K562 (cell line): ENCODE data around the gene ADAM20. TPM values are rescaled to one million over a fixed set of nuclear protein-coding genes. Genes with fewer than 3 reads are reported as not detected.

Experiments
- ATAC-seq: fragments of 200-7000 bp; cut with Tn5 transposase; 3 replicates; pipeline ENCODE4 v1.9.1; 2020; ENCODE audit warnings: moderate library complexity
- BruUV-seq: library from RNA; stranded (reverse); fragments of 400-500 nt; replicated peaks from 2 replicates; lab custom pipeline; 2021; lab: Mats Ljungman, UMichigan
- CTCF ChIA-PET: fragments of 300-600 bp; formaldehyde crosslinking; extraction: SDS; loops from one replicate; lab custom pipeline; 2021; ENCODE audit warnings: low intra/inter-chr PET ratio; lab: Yijun Ruan, JAX
- POLR2A ChIA-PET: fragments of 300-600, 350-650 bp; sonication (Branson Sonifier 250); formaldehyde crosslinking; extraction: SDS; loops from one replicate; lab custom pipeline; 2021; ENCODE audit warnings: antibody characterized with exemption, inconsistent platforms; lab: Yijun Ruan, JAX
- DNase-seq, 4 experiments: peaks; one replicate each; pipeline versions ENCODE4 v3.0.0 to v3.0.0-alpha.2; 2011 to 2018; ENCODE audit warnings: low spot score in 3 of 4, mixed read lengths in 3 of 4; ENCODE audit errors: extremely low read depth in 1 of 4
- FAIRE-seq: peaks from 2 replicates; lab custom pipeline; 2011; peaks lifted over from hg19 to GRCh38; lab: Jason Lieb, UNC
- H2AFZ ChIP-seq: 2 replicates; pipeline ENCODE4 v1.6.0; 2011; ENCODE audit warnings: low read depth, low read length, control low read depth, inconsistent platforms
- H3K27ac ChIP-seq: fragments of 200-600 bp; 3 replicates; pipeline ENCODE4 v1.8.0; 2011; ENCODE audit warnings: low read depth, mild to moderate bottlenecking, control low read depth, inconsistent platforms, low read length, moderate library complexity, mixed read lengths; ENCODE audit errors: extremely low read depth
- H3K27me3 ChIP-seq, 2 experiments: fragments of 300-600 bp in 1 of 2; 2 replicates in 1 of 2; 3 replicates in 1 of 2; pipeline versions ENCODE4 v1.6.0 to v1.8.0; 2011; ENCODE audit warnings: inconsistent platforms in 2 of 2, low read length in 2 of 2, mild to moderate bottlenecking in 1 of 2, mixed read lengths in 1 of 2, moderate library complexity in 1 of 2; ENCODE audit not compliant: control insufficient read depth in 2 of 2, insufficient read depth in 2 of 2
- H3K36me3 ChIP-seq: fragments of 300-600 bp; 3 replicates; pipeline ENCODE4 v1.8.0; 2011; ENCODE audit warnings: mild to moderate bottlenecking, low read length, inconsistent platforms; ENCODE audit not compliant: control insufficient read depth, insufficient read depth
- H3K4me1 ChIP-seq, 2 experiments: fragments of 200-600 bp in 1 of 2; replicated peaks in 1 of 2; 2 replicates in 1 of 2; 3 replicates in 1 of 2; pipeline versions ENCODE4 v1.5.1 to v1.8.0; 2011; ENCODE audit warnings: inconsistent platforms in 2 of 2, low read length in 2 of 2, mild to moderate bottlenecking in 1 of 2, mixed read lengths in 1 of 2, moderate library complexity in 1 of 2; ENCODE audit not compliant: control insufficient read depth in 2 of 2, insufficient read depth in 2 of 2
- H3K4me2 ChIP-seq: 2 replicates; pipeline ENCODE4 v1.6.1; 2011; ENCODE audit warnings: low read length, control low read depth, inconsistent platforms, mixed read lengths; ENCODE audit not compliant: insufficient read depth
- H3K4me3 ChIP-seq: fragments of 200-600 bp; sonication (generic), shearing (Covaris generic); 2 replicates; pipeline ENCODE4 v1.5.1; 2016; ENCODE audit warnings: control low read depth, inconsistent platforms
- H3K79me2 ChIP-seq: fragments of 200-600 bp; 3 replicates; pipeline ENCODE4 v1.8.0; 2011; ENCODE audit warnings: low read length, inconsistent platforms; ENCODE audit not compliant: control insufficient read depth, insufficient read depth
- H3K9ac ChIP-seq, 2 experiments: 2 replicates each; pipeline versions ENCODE4 v1.6.0 to v1.6.1; 2011; ENCODE audit warnings: low read depth in 2 of 2, low read length in 2 of 2, control low read depth in 1 of 2, inconsistent platforms in 1 of 2, mild to moderate bottlenecking in 1 of 2, mixed read lengths in 1 of 2; ENCODE audit not compliant: insufficient read depth in 1 of 2
- H3K9me1 ChIP-seq: one replicate; pipeline ENCODE4 v1.6.0; 2011; ENCODE audit warnings: inconsistent platforms, mild to moderate bottlenecking, low read length, moderate library complexity; ENCODE audit not compliant: control insufficient read depth, insufficient read depth
- H3K9me3 ChIP-seq: replicated peaks from 2 replicates; pipeline ENCODE4 v1.5.1; 2011; ENCODE audit warnings: low read depth, low read length, inconsistent platforms; ENCODE audit not compliant: control insufficient read depth, insufficient read depth
- H4K20me1 ChIP-seq: replicated peaks from 2 replicates; pipeline ENCODE4 v1.6.1; 2011; ENCODE audit warnings: low read length, inconsistent platforms, mixed read lengths; ENCODE audit not compliant: control insufficient read depth, insufficient read depth
- BCL6 ChIP-seq: fragments of 250-450 bp; sonication (Bioruptor Pico); IDR thresholded peaks from 2 replicates; pipeline ENCODE4 v1.4.0; 2020
- EGR1 ChIP-seq: fragments of 450-650 bp; conservative IDR thresholded peaks from 2 replicates; pipeline ENCODE4 v1.6.1; 2017; ENCODE audit warnings: mild to moderate bottlenecking
- FOXK1 ChIP-seq: sonication (generic); formaldehyde crosslinking; IDR thresholded peaks from 2 replicates; pipeline ENCODE4 v1.8.0; 2022; ENCODE audit warnings: missing genetic modification reagents, mild to moderate bottlenecking, borderline replicate concordance
- HNRNPLL ChIP-seq: fragments of 200-400 bp; formaldehyde crosslinking; IDR thresholded peaks from 2 replicates; pipeline ENCODE4 v1.6.1; 2017; ENCODE audit warnings: low read length, low read depth, mild to moderate bottlenecking; ENCODE audit not compliant: poor library complexity, severe bottlenecking
- JUNB ChIP-seq: fragments of 450-650 bp; formaldehyde crosslinking; conservative IDR thresholded peaks from 2 replicates; pipeline ENCODE4 v1.4.0; 2020; ENCODE audit warnings: mild to moderate bottlenecking
- MAZ ChIP-seq, 2 experiments: fragments of 450-650 bp in 1 of 2; sonication (generic) in 1 of 2; formaldehyde crosslinking; IDR thresholded peaks in 1 of 2; conservative IDR thresholded peaks in 1 of 2; 2 replicates each; pipeline versions ENCODE4 v1.4.0 to v1.5.0; 2020; ENCODE audit warnings: mild to moderate bottlenecking in 1 of 2, missing genetic modification reagents in 1 of 2
- MYNN ChIP-seq, 2 experiments: sonication (generic); formaldehyde crosslinking in 1 of 2; IDR thresholded peaks; 2 replicates each; pipeline versions ENCODE4 v1.5.0 to v1.6.1; 2016 to 2020; ENCODE audit warnings: antibody characterized with exemption in 1 of 2, missing genetic modification reagents in 1 of 2
- NBN ChIP-seq: fragments of 450-650 bp; IDR thresholded peaks from 2 replicates; pipeline ENCODE4 v1.6.1; 2016; ENCODE audit warnings: low read depth, mild to moderate bottlenecking
- NFE2L1 ChIP-seq: fragments of 450-650 bp; IDR thresholded peaks from 2 replicates; pipeline ENCODE4 v1.6.1; 2016; ENCODE audit warnings: missing genetic modification characterization, low read depth, mild to moderate bottlenecking, missing compliant biosample characterization, moderate library complexity, borderline replicate concordance
- RBM34 ChIP-seq: fragments of 200-400 bp; formaldehyde crosslinking; IDR thresholded peaks from 2 replicates; pipeline ENCODE4 v1.6.1; 2018; ENCODE audit warnings: low read length, borderline replicate concordance; ENCODE audit not compliant: insufficient read depth
- SMARCE1 ChIP-seq: fragments of 450-650 bp; IDR thresholded peaks from 2 replicates; pipeline ENCODE4 v1.7.1; 2016; ENCODE audit warnings: mild to moderate bottlenecking
- TAL1 ChIP-seq: fragments of 450-650 bp; IDR thresholded peaks from 2 replicates; pipeline ENCODE4 v1.6.1; 2016; ENCODE audit warnings: mild to moderate bottlenecking
- ZNF23 ChIP-seq: fragments of 250-450 bp; sonication (Bioruptor Pico); IDR thresholded peaks from 2 replicates; pipeline ENCODE4 v1.4.0; 2020; ENCODE audit warnings: mild to moderate bottlenecking
- ZNF77 ChIP-seq: fragments of 250-450 bp; sonication (Bioruptor Pico); IDR thresholded peaks from 2 replicates; pipeline ENCODE4 v1.5.0; 2020
- in situ Hi-C: fragments of 300-500 bp; cut with MboI; formaldehyde crosslinking; loops from 4 replicates; pipeline ENCODE4 v1.15.0; 2018; ENCODE audit warnings: inconsistent platforms, mixed read lengths
- intact Hi-C: fragments of 100-400 bp; cut with micrococcal nuclease; formaldehyde crosslinking; loops from 2 replicates; pipeline ENCODE4 v1.14.2; 2022
- polyA plus RNA-seq, 8 experiments: library from polyadenylated mRNA; depleted of rRNA in 4 of 8; stranded (reverse) in 5 of 8; unstranded in 3 of 8; fragments of >200 nt; fragmentation: Nextera tagmentation in 2 of 8; fragmentation: Illumina TruSeq in 1 of 8; extraction: Ambion mirVana in 2 of 8; extraction: Trizol in 1 of 8; gene quantifications; 2 replicates each; pipeline versions ENCODE4 v1.2.1 to v1.2.3, GENCODE V29; 2011 to 2014; ENCODE audit warnings: inconsistent platforms in 1 of 8, missing spikeins in 1 of 8
- total RNA-seq, 7 experiments: library from RNA; depleted of rRNA in 6 of 7; stranded (reverse); fragments of >200 nt in 6 of 7; fragmentation: Illumina TruSeq in 2 of 7; extraction: Trizol in 2 of 7; gene quantifications; 2 replicates each; pipeline versions ENCODE4 v1.2.1 to v1.2.3, GENCODE V29; 2011 to 2021; ENCODE audit warnings: low replicate concordance in 1 of 7
- TF ChIP-seq, protein P1 (sequence below): IDR thresholded peaks from 3 replicates; pipeline ENCODE4 v1.6.1; 2011; ENCODE audit warnings: borderline replicate concordance, mild to moderate bottlenecking, moderate library complexity; ENCODE audit not compliant: insufficient read length; ENCODE audit errors: extremely low read depth
- TF ChIP-seq, protein P2 (sequence below): fragments of 450-650 bp; formaldehyde crosslinking; IDR thresholded peaks from 2 replicates; pipeline ENCODE4 v1.4.0; 2022; ENCODE audit warnings: missing genetic modification characterization

ADAM20 gene
- total and polyA plus RNA-seq, 9 of the 15 experiments (the other 6 are each of a cell fraction or from before 2014, with no cell fraction given): 0.03 to 0.15 (median 0.04) TPM; not detected in 5

DNA sequence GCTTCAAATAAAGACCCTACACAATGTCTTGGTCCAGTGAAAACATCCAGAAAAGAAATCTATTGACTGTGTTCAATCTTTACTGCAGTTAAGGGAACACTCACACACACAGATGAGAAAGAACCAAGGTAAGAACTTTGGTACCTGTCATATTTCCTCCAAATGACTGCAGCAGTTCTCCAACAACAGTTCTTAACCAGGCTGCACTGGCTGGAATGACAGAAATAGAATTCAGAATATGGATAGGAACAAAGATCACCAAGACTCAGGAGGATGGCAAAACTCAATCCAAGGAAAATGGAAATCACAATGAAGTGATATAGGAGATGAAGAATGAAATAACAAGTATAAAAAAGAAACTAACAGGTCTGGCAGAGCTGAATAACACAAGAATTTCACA is 36.6 kb downstream of the ADAM20 start:
- Histone ChIP-seq H2AFZ (no peak overlapping the region), H3K9me3 (no peaks in the 10 kb centered on the region), H3K27me3 (no peaks in the 10 kb centered on the region), H3K4me1 (no peaks in the 10 kb centered on the region), H4K20me1 (no peaks in the 10 kb centered on the region), H3K9me1 (no peaks in the 10 kb centered on the region), H3K4me3 (no peak overlapping the region), H3K79me2 (no peaks in the 10 kb centered on the region), H3K27ac (no peak overlapping the region), H3K4me2 (no peak overlapping the region), H3K9ac (no peak overlapping the region), H3K36me3 (no peaks in the 10 kb centered on the region)
- no TSS peak for BruUV-seq
- TF ChIP-seq BCL6 (CRISPR knock-in tag) (no peak), ZNF23 (CRISPR knock-in tag) (no peak), SMARCE1 (no peak), NBN (no peak), JUNB (CRISPR knock-in tag) (no peak), HNRNPLL (no peak), MYNN (IDR thresholded peaks at IDR 0.05) (no peak), MYNN (CRISPR knock-in tag; IDR thresholded peaks at IDR 0.05) (no peak), TAL1 (no peak), ZNF77 (CRISPR knock-in tag) (no peak), RBM34 (no peak), FOXK1 (CRISPR knock-in tag) (no peak), EGR1 (no peak), NFE2L1 (no peak), MAZ (CRISPR knock-in tag; conservative IDR thresholded peaks at IDR 0.05 in 1 of 2, IDR thresholded peaks at IDR 0.05 in 1 of 2) (no peak)
- TF ChIP-seq, protein P1, sequence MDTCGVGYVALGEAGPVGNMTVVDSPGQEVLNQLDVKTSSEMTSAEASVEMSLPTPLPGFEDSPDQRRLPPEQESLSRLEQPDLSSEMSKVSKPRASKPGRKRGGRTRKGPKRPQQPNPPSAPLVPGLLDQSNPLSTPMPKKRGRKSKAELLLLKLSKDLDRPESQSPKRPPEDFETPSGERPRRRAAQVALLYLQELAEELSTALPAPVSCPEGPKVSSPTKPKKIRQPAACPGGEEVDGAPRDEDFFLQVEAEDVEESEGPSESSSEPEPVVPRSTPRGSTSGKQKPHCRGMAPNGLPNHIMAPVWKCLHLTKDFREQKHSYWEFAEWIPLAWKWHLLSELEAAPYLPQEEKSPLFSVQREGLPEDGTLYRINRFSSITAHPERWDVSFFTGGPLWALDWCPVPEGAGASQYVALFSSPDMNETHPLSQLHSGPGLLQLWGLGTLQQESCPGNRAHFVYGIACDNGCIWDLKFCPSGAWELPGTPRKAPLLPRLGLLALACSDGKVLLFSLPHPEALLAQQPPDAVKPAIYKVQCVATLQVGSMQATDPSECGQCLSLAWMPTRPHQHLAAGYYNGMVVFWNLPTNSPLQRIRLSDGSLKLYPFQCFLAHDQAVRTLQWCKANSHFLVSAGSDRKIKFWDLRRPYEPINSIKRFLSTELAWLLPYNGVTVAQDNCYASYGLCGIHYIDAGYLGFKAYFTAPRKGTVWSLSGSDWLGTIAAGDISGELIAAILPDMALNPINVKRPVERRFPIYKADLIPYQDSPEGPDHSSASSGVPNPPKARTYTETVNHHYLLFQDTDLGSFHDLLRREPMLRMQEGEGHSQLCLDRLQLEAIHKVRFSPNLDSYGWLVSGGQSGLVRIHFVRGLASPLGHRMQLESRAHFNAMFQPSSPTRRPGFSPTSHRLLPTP: no peak
- TF ChIP-seq, protein P2, sequence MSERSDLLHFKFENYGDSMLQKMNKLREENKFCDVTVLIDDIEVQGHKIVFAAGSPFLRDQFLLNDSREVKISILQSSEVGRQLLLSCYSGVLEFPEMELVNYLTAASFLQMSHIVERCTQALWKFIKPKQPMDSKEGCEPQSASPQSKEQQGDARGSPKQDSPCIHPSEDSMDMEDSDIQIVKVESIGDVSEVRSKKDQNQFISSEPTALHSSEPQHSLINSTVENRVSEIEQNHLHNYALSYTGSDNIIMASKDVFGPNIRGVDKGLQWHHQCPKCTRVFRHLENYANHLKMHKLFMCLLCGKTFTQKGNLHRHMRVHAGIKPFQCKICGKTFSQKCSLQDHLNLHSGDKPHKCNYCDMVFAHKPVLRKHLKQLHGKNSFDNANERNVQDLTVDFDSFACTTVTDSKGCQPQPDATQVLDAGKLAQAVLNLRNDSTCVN (CRISPR knock-in tag): no peak
- ChIA-PET CTCF (no interaction called here), POLR2A (no interaction called here)
- DNase-seq (no peak), ATAC-seq (no peak), FAIRE-seq (no peak)
- intact Hi-C loops (no loop called here), in situ Hi-C loops (no loop called here)
